ENCODE data around the gene LPP. TPM values are rescaled to one million over a fixed set of nuclear protein-coding genes. Genes with fewer than 3 reads are reported as not detected.

Gene LPP
- total RNA-seq, 2 donors from 2014 or later: 1,568 to 1,607 TPM

DNA sequence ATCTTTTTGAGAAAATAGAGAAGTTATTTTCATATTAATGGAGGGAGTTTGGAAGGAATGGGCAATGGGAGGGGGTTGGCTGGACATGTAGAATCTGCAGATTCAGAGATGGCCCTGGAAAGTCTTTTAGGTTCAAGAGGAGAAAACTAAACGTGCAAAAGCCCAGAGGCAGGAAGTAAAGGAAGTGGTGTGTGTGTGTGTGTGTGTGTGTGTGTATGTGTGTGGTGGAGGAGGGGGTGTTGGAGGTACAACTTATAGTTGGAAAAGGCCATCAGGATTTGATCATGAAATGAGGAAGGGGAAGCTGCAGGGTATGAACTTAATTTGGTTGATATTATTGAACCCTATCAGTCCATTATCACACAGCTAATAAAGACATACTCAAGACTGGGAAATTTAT is 5.6 kb upstream of the LPP start:
- H3K27ac ChIP-seq: no peak overlapping the region
- TF ChIP-seq, protein P1, sequence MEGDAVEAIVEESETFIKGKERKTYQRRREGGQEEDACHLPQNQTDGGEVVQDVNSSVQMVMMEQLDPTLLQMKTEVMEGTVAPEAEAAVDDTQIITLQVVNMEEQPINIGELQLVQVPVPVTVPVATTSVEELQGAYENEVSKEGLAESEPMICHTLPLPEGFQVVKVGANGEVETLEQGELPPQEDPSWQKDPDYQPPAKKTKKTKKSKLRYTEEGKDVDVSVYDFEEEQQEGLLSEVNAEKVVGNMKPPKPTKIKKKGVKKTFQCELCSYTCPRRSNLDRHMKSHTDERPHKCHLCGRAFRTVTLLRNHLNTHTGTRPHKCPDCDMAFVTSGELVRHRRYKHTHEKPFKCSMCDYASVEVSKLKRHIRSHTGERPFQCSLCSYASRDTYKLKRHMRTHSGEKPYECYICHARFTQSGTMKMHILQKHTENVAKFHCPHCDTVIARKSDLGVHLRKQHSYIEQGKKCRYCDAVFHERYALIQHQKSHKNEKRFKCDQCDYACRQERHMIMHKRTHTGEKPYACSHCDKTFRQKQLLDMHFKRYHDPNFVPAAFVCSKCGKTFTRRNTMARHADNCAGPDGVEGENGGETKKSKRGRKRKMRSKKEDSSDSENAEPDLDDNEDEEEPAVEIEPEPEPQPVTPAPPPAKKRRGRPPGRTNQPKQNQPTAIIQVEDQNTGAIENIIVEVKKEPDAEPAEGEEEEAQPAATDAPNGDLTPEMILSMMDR (IDR thresholded peaks at IDR 0.05): no peak
- peaks cover 6 to 20% of the 10 kb centered on the region in 2 donors for H3K4me1 ChIP-seq (ENCODE audit: control insufficient read depth in 1 of 2, low read depth in 2 of 2)
- ATAC-seq (ENCODE audit: insufficient number of reproducible peaks, low FRiP score, low read depth): no peak
- no peaks in the 10 kb centered on the region for H3K27me3 ChIP-seq (replicated peaks; ENCODE audit: insufficient read depth)
- H3K9me3 ChIP-seq: no peaks in the 10 kb centered on the region
- no peak overlapping the region for H3K4me3 ChIP-seq
- no peaks in the 10 kb centered on the region for H3K36me3 ChIP-seq
- DNase-seq (ENCODE audit: low spot score): no peak

DNA sequence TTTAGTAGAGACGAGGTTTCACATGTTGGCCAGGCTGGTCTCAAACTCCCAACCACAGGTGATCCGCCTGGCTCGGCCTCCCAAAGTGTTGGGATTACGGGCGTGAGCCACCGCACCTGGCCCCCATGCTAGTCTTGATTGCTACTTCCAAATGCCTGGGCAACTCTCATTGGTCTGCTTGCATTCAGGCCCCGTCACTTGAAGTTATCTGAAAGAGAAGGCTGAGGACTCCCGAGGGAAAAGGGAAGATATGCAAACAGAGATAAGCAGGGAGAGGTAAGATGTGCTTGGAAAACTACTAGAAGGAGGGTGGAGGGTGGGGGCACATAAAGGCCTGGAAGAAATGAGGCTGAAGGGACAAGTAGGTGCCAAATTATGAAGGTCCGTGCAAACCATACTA is 4.4 kb upstream of the LPP start:
- Histone ChIP-seq H3K27ac (no peak overlapping the region), H3K27me3 (replicated peaks; ENCODE audit: insufficient read depth) (no peaks in the 10 kb centered on the region), H3K4me3 (no peak overlapping the region), H3K9me3 (no peaks in the 10 kb centered on the region), H3K4me1 (ENCODE audit: control insufficient read depth in 1 of 2, low read depth in 2 of 2) (peaks cover 6 to 20% of the 10 kb centered on the region in 2 donors), H3K36me3 (no peaks in the 10 kb centered on the region)
- TF ChIP-seq, protein P1 (IDR thresholded peaks at IDR 0.05): no peak
- ATAC-seq (ENCODE audit: insufficient number of reproducible peaks, low FRiP score, low read depth) (no peak), DNase-seq (ENCODE audit: low spot score) (no peak)

DNA sequence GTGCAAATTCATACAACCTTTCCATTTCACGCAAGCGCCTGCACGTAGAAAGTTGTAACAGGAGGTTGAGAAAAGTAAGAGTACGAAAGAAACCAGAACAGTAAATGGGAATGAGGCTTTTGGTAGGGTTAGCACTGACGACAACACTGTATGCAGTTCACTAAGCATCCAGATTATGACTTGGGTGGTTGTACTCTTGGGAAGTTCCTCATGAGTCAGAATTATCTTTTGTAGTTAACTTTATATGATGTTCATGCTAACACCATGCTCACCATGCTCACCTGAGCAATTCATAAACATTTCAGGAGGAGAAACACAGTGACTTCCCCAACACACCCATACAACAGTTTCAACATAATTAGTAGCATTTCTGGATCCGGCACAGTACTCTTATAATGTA is 3.0 kb upstream of the LPP start:
- peak overlapping the region in 1 of 2 donors; percentile 31 for H3K27ac ChIP-seq
- no peak for ATAC-seq (ENCODE audit: insufficient number of reproducible peaks, low FRiP score, low read depth)
- DNase-seq (ENCODE audit: low spot score): no peak
- TF ChIP-seq, protein P1 (IDR thresholded peaks at IDR 0.05): no peak
- no peaks in the 10 kb centered on the region for H3K27me3 ChIP-seq (replicated peaks; ENCODE audit: insufficient read depth)
- no peak overlapping the region for H3K4me3 ChIP-seq
- peaks cover 12 to 29% of the 10 kb centered on the region in 2 donors for H3K4me1 ChIP-seq (ENCODE audit: control insufficient read depth in 1 of 2, low read depth in 2 of 2)
- H3K36me3 ChIP-seq: no peaks in the 10 kb centered on the region
- no peaks in the 10 kb centered on the region for H3K9me3 ChIP-seq

DNA sequence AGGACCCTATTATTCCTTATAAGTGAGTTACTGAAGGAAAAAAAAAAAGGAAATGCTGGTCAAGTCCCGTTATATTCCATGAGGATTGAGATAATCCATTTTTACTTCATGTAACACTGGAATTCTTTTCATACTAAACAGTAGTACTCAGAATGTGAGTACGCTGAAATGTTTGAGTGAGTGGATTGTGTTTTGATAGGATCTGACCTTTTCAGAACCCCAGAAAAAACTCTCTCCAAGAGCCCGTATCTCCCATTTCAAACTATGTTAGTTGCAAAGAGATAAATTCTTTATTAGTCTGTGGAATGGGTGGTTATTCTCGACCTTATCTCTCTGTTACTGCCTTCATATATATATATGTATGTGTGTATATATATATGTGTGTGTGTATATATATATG is 2.5 kb upstream of the LPP start:
- ATAC-seq (ENCODE audit: insufficient number of reproducible peaks, low FRiP score, low read depth) (no peak), DNase-seq (ENCODE audit: low spot score) (no peak)
- H3K27ac ChIP-seq: peak overlapping the region in 1 of 2 donors; percentile 31
- no peak overlapping the region for H3K4me3 ChIP-seq
- H3K27me3 ChIP-seq (replicated peaks; ENCODE audit: insufficient read depth): no peaks in the 10 kb centered on the region
- H3K4me1 ChIP-seq (ENCODE audit: control insufficient read depth in 1 of 2, low read depth in 2 of 2): peaks cover 17 to 34% of the 10 kb centered on the region in 2 donors
- no peaks in the 10 kb centered on the region for H3K9me3 ChIP-seq
- TF ChIP-seq, protein P1 (IDR thresholded peaks at IDR 0.05): no peak
- H3K36me3 ChIP-seq: no peaks in the 10 kb centered on the region

DNA sequence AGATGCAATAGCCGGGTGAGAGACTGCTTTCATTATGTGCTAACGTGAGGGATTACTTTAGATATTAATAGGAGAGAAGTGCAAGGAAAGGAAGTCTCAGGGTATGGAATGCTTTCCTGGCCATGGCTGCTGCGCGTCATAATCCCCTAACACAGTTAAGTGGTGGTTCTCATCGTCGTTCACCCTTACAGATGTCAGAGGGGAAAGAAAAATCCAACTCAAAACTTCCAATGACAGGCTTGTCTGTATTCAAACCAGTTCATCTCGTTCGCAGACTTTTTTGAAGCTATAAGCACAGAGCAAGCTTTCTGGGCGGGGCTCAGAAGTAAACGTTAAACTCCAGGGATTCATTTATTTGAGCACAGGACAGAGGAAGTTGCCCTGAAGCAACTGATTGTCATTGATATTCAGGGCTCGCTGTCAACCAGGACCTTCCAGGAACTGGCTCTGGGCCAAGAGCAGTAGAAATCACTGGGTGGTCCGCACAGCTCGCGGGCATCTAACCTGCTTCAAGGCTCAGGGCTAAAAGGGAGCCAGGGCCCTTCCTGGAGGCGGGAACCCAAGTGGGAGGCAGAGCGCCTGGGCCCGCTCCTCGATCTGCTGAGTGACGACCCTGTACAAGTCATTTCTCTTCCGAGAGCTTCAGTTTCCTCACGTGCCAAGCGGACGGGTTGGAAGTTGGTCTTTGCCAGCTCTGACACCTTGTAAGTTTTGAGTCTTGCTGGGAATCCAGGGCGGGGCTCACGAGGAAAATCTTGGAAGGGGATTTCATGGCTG is 1.1 kb upstream of the LPP start:
- ATAC-seq (ENCODE audit: insufficient number of reproducible peaks, low FRiP score, low read depth): peak; percentile 0
- peaks cover 21 to 48% of the 10 kb centered on the region in 2 donors for H3K4me1 ChIP-seq (ENCODE audit: control insufficient read depth in 1 of 2, low read depth in 2 of 2)

More for the DNA sequence above, 1.1 kb upstream of the LPP start:
- H3K4me3 ChIP-seq: peak overlapping the region; percentile 91
- H3K27ac ChIP-seq: peak overlapping the region; percentile 97 to 100
- no peaks in the 10 kb centered on the region for H3K27me3 ChIP-seq (replicated peaks; ENCODE audit: insufficient read depth)
- no peak for DNase-seq (ENCODE audit: low spot score)
- no peaks in the 10 kb centered on the region for H3K36me3 ChIP-seq
- TF ChIP-seq, protein P1 (IDR thresholded peaks at IDR 0.05): no peak
- no peaks in the 10 kb centered on the region for H3K9me3 ChIP-seq
